H9 (cell line): Measurements from ENCODE around the gene ACADSB. TPM values are rescaled to one million over a fixed set of nuclear protein-coding genes. Genes with fewer than 3 reads are reported as not detected.

Experiments
- DNase-seq: peaks from one replicate; pipeline ENCODE4 v3.0.0-alpha.2; 2017
- H2AFZ ChIP-seq: one replicate; pipeline ENCODE4 v1.6.1; 2013; ENCODE audit warnings: mild to moderate bottlenecking, low read length, control low read depth, moderate library complexity
- H2AK5ac ChIP-seq: 2 replicates; pipeline ENCODE4 v1.6.1; 2013; ENCODE audit warnings: low read length, control low read depth, mixed read lengths; ENCODE audit not compliant: insufficient read length
- H2BK120ac ChIP-seq: one replicate; pipeline ENCODE4 v1.6.1; 2013; ENCODE audit warnings: low read depth, mild to moderate bottlenecking, low read length, control low read depth, inconsistent platforms; ENCODE audit not compliant: poor library complexity, severe bottlenecking
- H2BK12ac ChIP-seq: 2 replicates; pipeline ENCODE4 v1.6.1; 2013; ENCODE audit warnings: low read length, control low read depth, mixed read lengths, low read depth; ENCODE audit not compliant: insufficient read length
- H2BK15ac ChIP-seq: 2 replicates; pipeline ENCODE4 v1.6.1; 2013; ENCODE audit warnings: low read depth, low read length, control low read depth
- H2BK20ac ChIP-seq: one replicate; pipeline ENCODE4 v1.6.1; 2013; ENCODE audit warnings: low read depth, mild to moderate bottlenecking, low read length, control low read depth, inconsistent platforms; ENCODE audit not compliant: poor library complexity, severe bottlenecking
- H2BK5ac ChIP-seq: 2 replicates; pipeline ENCODE4 v1.6.1; 2013; ENCODE audit warnings: low read length, control low read depth, mixed read lengths; ENCODE audit not compliant: insufficient read length
- H3K14ac ChIP-seq: 2 replicates; pipeline ENCODE4 v1.6.1; 2013; ENCODE audit warnings: low read length, control low read depth; ENCODE audit not compliant: insufficient read depth
- H3K18ac ChIP-seq: 2 replicates; pipeline ENCODE4 v1.6.1; 2013; ENCODE audit warnings: low read depth, mild to moderate bottlenecking, mixed read lengths, low read length, control low read depth; ENCODE audit not compliant: insufficient read length
- H3K23ac ChIP-seq: 2 replicates; pipeline ENCODE4 v1.6.1; 2013; ENCODE audit warnings: low read length, control low read depth, mixed read lengths, low read depth; ENCODE audit not compliant: insufficient read length
- H3K23me2 ChIP-seq: 2 replicates; pipeline ENCODE4 v1.6.1; 2013; ENCODE audit warnings: low read depth, mild to moderate bottlenecking, mixed read lengths, low read length, control low read depth; ENCODE audit not compliant: insufficient read length, poor library complexity, severe bottlenecking
- H3K27ac ChIP-seq: 2 replicates; pipeline ENCODE4 v1.5.1; 2013; ENCODE audit warnings: low read length, control low read depth, mixed read lengths, low read depth; ENCODE audit not compliant: insufficient read length
- H3K27me3 ChIP-seq: 2 replicates; pipeline ENCODE4 v1.6.1; 2013; ENCODE audit warnings: low read length, control low read depth, inconsistent platforms; ENCODE audit not compliant: insufficient read depth
- H3K4ac ChIP-seq: 2 replicates; pipeline ENCODE4 v1.6.1; 2013; ENCODE audit warnings: low read depth, mild to moderate bottlenecking, control low read depth, inconsistent platforms, low read length, moderate library complexity
- H3K4me1 ChIP-seq: 2 replicates; pipeline ENCODE4 v1.6.1; 2013; ENCODE audit warnings: low read length, control low read depth, inconsistent platforms; ENCODE audit not compliant: insufficient read depth
- H3K4me2 ChIP-seq: 2 replicates; pipeline ENCODE4 v1.6.1; 2013; ENCODE audit warnings: low read length, control low read depth, mixed read lengths; ENCODE audit not compliant: insufficient read length, insufficient read depth
- H3K56ac ChIP-seq: 2 replicates; pipeline ENCODE4 v1.6.1; 2013; ENCODE audit warnings: low read depth, mild to moderate bottlenecking, mixed read lengths, low read length, control low read depth; ENCODE audit not compliant: insufficient read length
- H3K79me1 ChIP-seq: 2 replicates; pipeline ENCODE4 v1.6.1; 2013; ENCODE audit warnings: low read depth, mild to moderate bottlenecking, moderate library complexity, low read length, control low read depth, inconsistent platforms; ENCODE audit not compliant: insufficient read depth, poor library complexity, severe bottlenecking
- H3K79me2 ChIP-seq: 2 replicates; pipeline ENCODE4 v1.6.1; 2013; ENCODE audit warnings: low read length, control low read depth, inconsistent platforms; ENCODE audit not compliant: insufficient read depth
- H3K9ac ChIP-seq: 2 replicates; pipeline ENCODE4 v1.6.1; 2013; ENCODE audit warnings: low read length, control low read depth, mixed read lengths; ENCODE audit not compliant: insufficient read length; ENCODE audit errors: extremely low read depth
- H3K9me3 ChIP-seq: one replicate; pipeline ENCODE4 v1.6.1; 2013; ENCODE audit warnings: low read depth, low read length, inconsistent platforms; ENCODE audit not compliant: control insufficient read depth
- H3T11ph ChIP-seq: one replicate; pipeline ENCODE4 v1.6.1; 2013; ENCODE audit warnings: mild to moderate bottlenecking, low read length, control low read depth, inconsistent platforms
- H4K20me1 ChIP-seq: one replicate; pipeline ENCODE4 v1.6.1; 2013; ENCODE audit not compliant: control insufficient read depth, insufficient read length, insufficient read depth
- H4K5ac ChIP-seq: 2 replicates; pipeline ENCODE4 v1.6.1; 2013; ENCODE audit warnings: low read depth, mild to moderate bottlenecking, mixed read lengths, low read length, control low read depth; ENCODE audit not compliant: insufficient read length
- H4K8ac ChIP-seq: replicated peaks from 2 replicates; pipeline ENCODE4 v1.6.1; 2013; ENCODE audit warnings: low read length, control low read depth, mixed read lengths, low read depth; ENCODE audit not compliant: insufficient read length
- H4K91ac ChIP-seq: 2 replicates; pipeline ENCODE4 v1.6.1; 2013; ENCODE audit warnings: low read depth, mild to moderate bottlenecking, moderate library complexity, mixed read lengths, low read length, control low read depth; ENCODE audit not compliant: insufficient read length
- H3K27ac Mint-ChIP-seq, 3 experiments: 2 replicates in 2 of 3; 3 replicates in 1 of 3; pipeline ENCODE4 v1.8.0; 2020 to 2021; ENCODE audit warnings: mixed read lengths in 3 of 3, mild to moderate bottlenecking in 1 of 3, moderate library complexity in 1 of 3
- H3K27me3 Mint-ChIP-seq: 2 replicates; pipeline ENCODE4 v1.8.0; 2021; ENCODE audit warnings: low read depth, mild to moderate bottlenecking, moderate library complexity, mixed read lengths
- H3K36me3 Mint-ChIP-seq, 3 experiments: 2 replicates in 2 of 3; 3 replicates in 1 of 3; pipeline ENCODE4 v1.8.0; 2020 to 2021; ENCODE audit warnings: low read depth in 3 of 3, mixed read lengths in 3 of 3; ENCODE audit not compliant: insufficient read depth in 1 of 3
- H3K4me1 Mint-ChIP-seq, 2 experiments: 2 replicates each; pipeline ENCODE4 v1.8.0; 2020; ENCODE audit warnings: mixed read lengths in 2 of 2
- H3K4me3 Mint-ChIP-seq, 2 experiments: 2 replicates in 1 of 2; 3 replicates in 1 of 2; pipeline ENCODE4 v1.8.0; 2020 to 2021; ENCODE audit warnings: mild to moderate bottlenecking in 2 of 2, mixed read lengths in 2 of 2, moderate library complexity in 1 of 2
- H3K9me3 Mint-ChIP-seq, 2 experiments: 2 replicates in 1 of 2; 3 replicates in 1 of 2; pipeline ENCODE4 v1.8.0; 2020; ENCODE audit warnings: mild to moderate bottlenecking in 2 of 2, mixed read lengths in 2 of 2, moderate library complexity in 1 of 2
- CTCF ChIP-seq: fragments of 200-600 bp; sonication (generic); conservative IDR thresholded peaks from 3 replicates; pipeline ENCODE4 v1.8.0; 2021; ENCODE audit warnings: antibody characterized with exemption, mild to moderate bottlenecking
- WGBS: extraction: QIAGEN DNeasy Blood & Tissue Kit; methylation state at CpG from one replicate; pipeline ENCODE4 v1.1.7; 2013; ENCODE audit warnings: missing lambda C conversion rate, low lambda C conversion rate, mixed read lengths; ENCODE audit not compliant: insufficient read length; ENCODE audit errors: extremely low coverage; 5-methylcytosine and 5-hydroxymethylcytosine counted together
- total RNA-seq: library from RNA; stranded (reverse); gene quantifications from 2 replicates; pipeline ENCODE4 v1.2.1, GENCODE V29; 2021

ACADSB gene
- total RNA-seq, 1 experiment from 2014 or later: 35.1 TPM

GRCh38 chr10:122974023-122974422 lies 34.8 kb upstream of the ACADSB start:
- H3K18ac ChIP-seq: no peak overlapping the region
- peaks cover 10% of the 10 kb centered on the region for H3K27me3 Mint-ChIP-seq
- no peak overlapping the region for H3K27ac Mint-ChIP-seq

More at GRCh38 chr10:122974023-122974422, 34.8 kb upstream of the ACADSB start:
- H3K23ac ChIP-seq: no peak overlapping the region
- no peak overlapping the region for H2BK12ac ChIP-seq
- TF ChIP-seq CTCF: no peak
- no peak overlapping the region for H2BK15ac ChIP-seq
- no peak overlapping the region for H2BK20ac ChIP-seq
- no peak overlapping the region for H4K91ac ChIP-seq
- no peak overlapping the region; the same call in 1 of the 2 replicates for H3K14ac ChIP-seq
- no peaks in the 10 kb centered on the region for H4K20me1 ChIP-seq
- no peak overlapping the region for H3K9ac ChIP-seq
- no peaks in the 10 kb centered on the region for H3K4me1 ChIP-seq
- no peaks in the 10 kb centered on the region for H3K9me3 ChIP-seq
- no peak overlapping the region for H3K4me3 Mint-ChIP-seq
- no peaks in the 10 kb centered on the region for H3K27me3 ChIP-seq
- no peak overlapping the region for H3K27ac ChIP-seq
- H2BK120ac ChIP-seq: no peak overlapping the region
- no peaks in the 10 kb centered on the region for H3K23me2 ChIP-seq
- H3K4me2 ChIP-seq: no peak overlapping the region
- no peak overlapping the region for H2AK5ac ChIP-seq
- H3K79me1 ChIP-seq: no peaks in the 10 kb centered on the region
- H3K4ac ChIP-seq: no peak overlapping the region
- H3K79me2 ChIP-seq: no peaks in the 10 kb centered on the region
- no peak overlapping the region for H2BK5ac ChIP-seq
- peaks cover 1 to 5% of the 10 kb centered on the region in 2 experiments; a peak in 4 of 5 replicates for H3K9me3 Mint-ChIP-seq
- no peak overlapping the region for H3K56ac ChIP-seq
- no peak overlapping the region for H2AFZ ChIP-seq
- H4K5ac ChIP-seq: no peak overlapping the region
- H3K4me1 Mint-ChIP-seq: peaks cover 6 to 7% of the 10 kb centered on the region in 2 experiments; a peak in 2 of 4 replicates
- no peaks in the 10 kb centered on the region; a peak in 1 of 7 replicates for H3K36me3 Mint-ChIP-seq
- no peak overlapping the region for H4K8ac ChIP-seq
- no CpG with 5 or more reads among the region's 5 CpGs for WGBS
- no peak for DNase-seq
- no peak overlapping the region for H3T11ph ChIP-seq
